PFSK-1 (cell line): ENCODE data around the gene NOTO.

Experiments
- FOXP2 ChIP-seq: optimal IDR thresholded peaks from 2 replicates; pipeline ENCODE3; 2011; ENCODE audit warnings: borderline replicate concordance, control low read depth, inconsistent platforms; ENCODE audit not compliant: insufficient read depth; ENCODE audit errors: extremely low read length, extremely low read depth
- POLR2AphosphoS5 ChIP-seq: IDR thresholded peaks from 2 replicates; pipeline ENCODE4 v1.6.1; 2012; ENCODE audit warnings: low read depth, mild to moderate bottlenecking, control low read depth, low read length, moderate library complexity
- REST ChIP-seq, 2 experiments: IDR thresholded peaks; 2 replicates each; pipeline versions ENCODE4 v1.6.1 to v1.8.0; 2011 to 2012; ENCODE audit warnings: low read depth in 2 of 2, low read length in 2 of 2, control low read depth in 1 of 2, inconsistent platforms in 1 of 2, mild to moderate bottlenecking in 1 of 2, moderate library complexity in 1 of 2; ENCODE audit not compliant: insufficient read depth in 1 of 2
- SIN3A ChIP-seq: IDR thresholded peaks from 2 replicates; pipeline ENCODE4 v1.6.1; 2012; ENCODE audit warnings: mild to moderate bottlenecking, low read length, moderate library complexity, borderline replicate concordance; ENCODE audit not compliant: insufficient read depth
- TAF1 ChIP-seq: IDR thresholded peaks from 2 replicates; pipeline ENCODE4 v1.6.1; 2012; ENCODE audit warnings: low read length, control low read depth, borderline replicate concordance; ENCODE audit not compliant: insufficient read depth

- TF ChIP-seq POLR2AphosphoS5 (no peak), TAF1 (no peak), REST (IDR thresholded peaks at IDR 0.05; ENCODE audit: insufficient read depth in 1 of 2, low read depth in 2 of 2, low read length in 2 of 2) (no peak), SIN3A (no peak), FOXP2 (no peak)
These were observed 7.6 kb downstream of the NOTO start for GRCh38 chr2:73210019-73210418.
